Right lung (tissue), 5 donors: ENCODE measurements around the gene MACF1. TPM values are rescaled to one million over a fixed set of nuclear protein-coding genes. Genes with fewer than 3 reads are reported as not detected.
A peak's percentile ranks its signal among the peaks of the same experiment; 100 is the strongest.

Experiments
- DNase-seq, 2 donors: peaks; one replicate each; pipeline ENCODE4 v3.0.0-alpha.2; 2013
- polyA plus RNA-seq, 5 donors: library from polyadenylated mRNA; unstranded; fragments of 120-200 nt; gene quantifications; one replicate each; pipeline versions ENCODE4 v1.2.1 to v1.2.3, GENCODE V29; 2013; ENCODE audit warnings: inconsistent platforms in 1 of 5, low replicate concordance in 1 of 5; ENCODE audit not compliant: insufficient read length in 5 of 5, insufficient read depth in 1 of 5

Gene MACF1
- polyA plus RNA-seq, 5 donors: 388 to 476 (median 439) TPM

DNA sequence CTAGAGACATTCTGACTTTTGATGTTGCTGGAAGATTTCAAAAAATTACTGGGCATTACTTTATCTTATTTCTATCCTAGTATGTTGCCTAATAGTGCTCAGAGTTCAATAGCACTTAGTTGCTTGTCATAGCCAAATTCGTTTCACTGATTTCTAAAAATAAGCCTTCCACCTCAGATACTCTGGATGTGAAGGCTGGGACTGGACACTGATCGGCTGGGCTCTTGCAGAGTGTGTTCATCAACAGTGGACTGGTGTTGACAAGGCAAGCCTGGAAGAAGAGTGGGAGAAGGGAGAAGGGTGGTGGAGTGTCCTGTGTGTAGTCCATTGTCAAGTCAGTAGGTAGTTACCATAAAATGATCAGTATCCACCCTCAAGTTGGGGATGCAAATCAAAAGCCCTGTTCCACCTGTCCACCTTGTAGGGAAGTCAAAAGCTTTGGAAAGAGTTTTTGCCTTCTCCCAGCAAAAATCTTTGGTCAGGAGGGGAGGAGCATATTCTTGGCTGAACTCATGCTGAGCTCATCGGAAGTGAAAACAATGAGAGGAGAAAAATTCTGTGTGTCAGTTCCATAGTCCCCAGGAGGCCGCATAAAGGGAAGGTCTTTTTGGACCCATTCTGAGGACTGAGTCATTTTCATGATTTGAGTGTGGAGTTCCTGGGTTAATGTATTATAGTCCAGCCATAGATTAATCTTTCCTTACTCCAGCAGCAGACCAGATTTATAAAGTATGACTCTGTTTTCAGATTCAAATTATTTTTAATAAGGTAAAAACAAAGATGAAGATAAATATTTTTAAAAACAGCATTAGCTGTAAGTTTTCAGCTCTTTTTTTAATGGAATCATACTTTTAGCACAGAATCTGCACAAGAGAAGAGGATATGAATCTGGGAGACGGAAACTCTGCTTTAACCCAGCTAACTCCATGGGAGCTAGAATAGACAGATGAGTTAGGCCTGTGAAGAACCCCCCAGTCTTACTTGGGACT lies 187.5 kb downstream of the MACF1 start:
- no peak for DNase-seq

DNA sequence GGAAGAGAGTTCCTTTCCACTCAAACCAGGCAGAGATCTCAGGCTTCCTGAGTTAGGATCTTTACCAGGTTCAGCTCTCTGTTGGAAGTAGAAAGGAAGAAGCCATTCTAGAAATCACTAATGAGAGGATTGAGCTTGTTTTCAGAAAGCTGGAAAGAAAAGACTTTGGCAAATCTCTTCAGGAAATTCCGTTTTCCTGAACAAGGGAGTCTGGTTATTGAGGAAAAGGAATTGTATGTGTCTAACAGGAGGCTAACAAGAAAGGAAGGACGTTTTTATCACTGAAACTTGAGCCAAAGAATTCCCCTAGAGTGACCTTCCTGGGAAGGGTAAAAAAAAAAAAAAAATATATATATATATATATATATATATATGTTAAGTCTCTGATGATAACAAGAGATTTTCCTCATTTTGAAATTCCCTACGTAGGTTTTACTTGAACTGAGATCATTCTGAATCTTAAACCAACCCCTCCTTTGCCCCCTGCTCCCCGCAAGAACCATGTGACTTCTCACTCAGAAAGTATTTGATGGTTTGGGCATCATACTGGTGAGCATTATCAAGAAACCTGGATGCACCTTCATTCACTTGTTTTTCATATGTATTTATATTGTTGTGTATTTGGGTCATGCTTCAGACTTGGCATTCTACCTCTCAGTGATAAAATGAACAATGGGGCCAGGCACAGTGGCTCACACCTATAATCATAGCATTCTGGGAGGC lies 188.5 kb downstream of the MACF1 start:
- no peak for DNase-seq

DNA sequence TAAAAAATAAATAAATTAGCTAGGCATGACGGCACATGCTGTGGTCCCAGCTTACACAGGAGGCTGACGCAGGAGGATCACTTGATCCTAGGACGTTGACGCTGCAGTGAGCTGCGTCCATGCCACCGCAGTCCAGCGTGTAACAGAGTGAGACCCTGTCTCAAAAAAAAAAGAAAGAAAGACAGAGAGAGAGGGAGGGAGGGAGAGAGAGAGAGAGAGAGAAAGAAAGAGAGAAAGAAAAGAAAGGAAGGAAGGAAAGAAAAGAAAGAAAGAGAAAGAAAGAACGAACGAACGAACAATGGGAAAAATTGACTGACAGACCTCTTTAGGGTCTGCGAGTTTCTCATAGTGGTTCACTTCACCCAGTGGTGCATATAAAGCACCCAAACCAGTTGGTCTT lies 189.2 kb downstream of the MACF1 start:
- no peak for DNase-seq

DNA sequence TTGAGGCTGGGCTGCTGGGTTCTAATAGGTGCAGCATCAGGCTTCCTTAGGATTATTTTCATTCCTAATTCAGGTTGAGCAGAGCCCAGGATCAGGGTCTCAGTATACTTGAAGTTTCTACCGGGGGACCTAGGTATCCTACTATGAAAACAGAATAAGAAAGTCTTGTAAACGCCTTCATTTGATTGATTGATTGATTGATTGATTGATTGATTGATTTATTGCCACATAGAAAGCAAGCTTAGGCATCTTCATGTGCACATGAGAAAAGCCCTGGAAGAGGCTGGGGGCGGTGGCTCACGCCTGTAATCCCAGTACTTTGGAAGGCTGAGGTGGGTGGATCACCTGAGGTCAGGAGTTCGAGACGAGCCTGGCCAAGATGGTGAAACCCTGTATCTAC lies 189.6 kb downstream of the MACF1 start:
- DNase-seq: no peak

DNA sequence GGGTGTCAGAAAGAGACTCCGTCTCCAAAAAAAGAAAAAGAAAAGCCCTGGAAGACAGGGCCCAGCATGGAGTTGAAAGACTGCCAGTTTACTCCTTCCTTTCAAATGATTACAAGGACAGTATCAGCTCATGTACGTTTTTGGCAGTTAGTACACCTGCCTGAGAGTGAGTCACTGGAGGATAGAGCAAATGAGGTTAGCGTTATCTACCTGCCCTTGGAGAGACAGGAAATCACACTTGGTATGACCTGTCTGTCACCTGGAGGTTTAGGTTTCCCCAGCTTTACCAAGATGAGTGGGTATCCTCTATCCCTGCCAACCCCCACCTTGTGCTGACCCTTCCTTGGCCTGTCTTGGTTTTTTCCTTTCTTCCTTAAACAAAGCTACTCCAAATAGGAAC lies 190.1 kb downstream of the MACF1 start:
- no peak for DNase-seq

DNA sequence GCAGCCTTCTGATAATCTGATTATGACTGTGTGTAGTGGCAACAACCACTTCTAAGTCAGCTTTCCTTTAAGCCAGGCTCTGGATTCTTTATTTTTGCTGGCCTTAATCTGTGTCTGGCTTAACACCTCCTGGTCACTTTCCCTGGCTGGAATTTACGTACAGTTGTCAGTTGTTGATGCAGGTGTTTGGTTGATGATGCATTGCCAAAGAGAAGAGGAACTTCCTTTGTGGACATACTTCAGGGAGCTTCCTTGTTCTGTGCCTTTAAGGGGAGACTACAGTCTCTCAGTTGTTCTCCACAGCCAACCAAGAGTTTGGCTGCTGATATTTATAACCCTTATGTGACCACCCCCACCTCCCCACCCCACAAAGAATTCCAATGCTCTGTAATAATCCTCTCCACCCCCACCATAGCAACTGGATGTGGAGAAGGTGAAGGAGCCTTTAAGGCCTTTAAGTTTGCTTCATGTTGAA lies 190.9 kb downstream of the MACF1 start:
- no peak for DNase-seq

DNA sequence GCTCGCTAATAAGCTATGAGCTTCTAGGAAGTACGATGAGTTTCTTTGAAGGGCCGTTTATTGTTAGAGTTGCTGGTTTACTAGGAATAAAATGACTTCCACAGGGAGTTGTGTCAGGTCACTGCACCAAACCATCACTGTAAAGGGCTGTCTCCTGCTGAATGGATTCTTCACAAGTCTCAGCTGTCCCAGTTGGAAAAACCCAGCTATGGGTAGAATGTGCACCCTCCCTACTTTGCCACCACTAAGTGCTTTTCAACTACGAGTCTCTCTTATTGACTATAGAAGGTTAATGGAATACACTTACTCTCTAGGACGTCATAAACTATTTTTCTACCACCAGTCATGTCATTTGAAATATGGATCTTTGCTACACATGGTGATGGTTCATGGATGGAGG lies 192.2 kb downstream of the MACF1 start:
- DNase-seq: no peak

DNA sequence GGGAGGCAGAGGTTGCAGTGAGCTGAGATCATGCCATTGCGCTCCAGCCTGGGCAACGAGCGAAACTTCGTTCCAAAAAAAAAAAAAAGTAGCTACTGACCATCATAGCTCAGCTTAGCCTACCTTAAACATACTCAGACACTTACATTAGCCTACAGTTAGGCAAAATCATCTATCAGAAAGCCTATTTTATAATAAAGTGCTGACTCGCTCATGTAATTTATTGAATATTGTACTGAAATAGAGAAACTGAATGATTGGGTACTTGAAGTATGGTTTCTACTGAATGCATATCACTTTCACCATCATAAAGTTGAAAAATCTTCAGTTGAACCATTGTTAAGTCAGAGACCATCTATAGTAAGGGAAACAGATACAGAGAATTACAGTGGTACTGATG lies 193.0 kb downstream of the MACF1 start:
- DNase-seq: no peak

DNA sequence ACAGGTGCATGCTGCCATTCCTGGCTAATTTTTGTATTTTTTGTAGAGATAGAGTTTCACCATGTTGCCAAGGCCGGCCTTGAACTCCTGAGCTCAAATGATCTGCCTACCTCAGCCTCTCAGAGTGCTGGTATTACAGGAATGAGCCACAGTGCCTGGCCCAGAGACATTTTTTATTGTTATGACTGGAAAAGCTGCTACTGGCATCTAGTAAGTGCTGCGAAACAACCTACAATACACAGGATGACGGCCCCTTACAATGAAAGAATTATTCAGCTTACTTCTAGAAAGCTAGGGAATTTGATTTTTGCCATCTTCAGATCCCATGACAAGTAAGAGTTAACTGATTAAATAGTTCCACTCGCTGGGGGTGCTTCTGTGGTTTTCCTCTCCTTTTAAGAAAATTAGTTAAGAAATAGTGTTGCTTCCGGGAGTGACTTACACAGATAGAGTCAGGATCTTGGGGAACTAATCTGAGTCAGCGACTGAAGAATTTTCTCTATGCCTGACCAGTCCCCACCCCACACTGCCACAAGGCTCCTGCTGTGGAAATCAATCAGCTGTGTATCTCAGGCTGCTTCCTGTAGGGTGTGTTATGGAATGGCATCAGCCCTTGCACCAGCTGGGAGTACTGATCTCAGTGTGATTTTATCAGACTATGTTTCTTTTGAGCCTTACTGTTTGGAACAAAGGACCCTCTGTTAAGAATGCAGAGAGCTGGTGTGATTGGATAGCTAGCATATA lies 194.0 kb downstream of the MACF1 start:
- no peak for DNase-seq

DNA sequence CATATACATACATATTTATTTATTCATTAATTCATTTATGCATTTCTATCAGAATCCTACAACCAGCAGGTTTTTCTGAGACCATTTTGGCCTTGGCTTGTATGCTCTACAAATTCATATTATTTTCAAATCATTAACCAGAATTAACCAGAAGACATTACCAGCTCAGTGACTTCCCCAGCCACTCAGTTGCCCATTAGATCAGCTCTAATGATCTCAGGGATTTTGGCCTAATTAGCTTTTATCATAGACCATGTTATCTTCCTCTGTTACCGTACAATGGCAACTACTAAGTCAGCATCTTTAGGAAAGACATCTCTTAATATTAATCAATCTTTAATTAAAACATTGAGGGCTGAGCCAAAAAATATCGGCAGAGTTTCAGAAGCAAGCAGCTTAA lies 196.6 kb downstream of the MACF1 start:
- no peak for DNase-seq

DNA sequence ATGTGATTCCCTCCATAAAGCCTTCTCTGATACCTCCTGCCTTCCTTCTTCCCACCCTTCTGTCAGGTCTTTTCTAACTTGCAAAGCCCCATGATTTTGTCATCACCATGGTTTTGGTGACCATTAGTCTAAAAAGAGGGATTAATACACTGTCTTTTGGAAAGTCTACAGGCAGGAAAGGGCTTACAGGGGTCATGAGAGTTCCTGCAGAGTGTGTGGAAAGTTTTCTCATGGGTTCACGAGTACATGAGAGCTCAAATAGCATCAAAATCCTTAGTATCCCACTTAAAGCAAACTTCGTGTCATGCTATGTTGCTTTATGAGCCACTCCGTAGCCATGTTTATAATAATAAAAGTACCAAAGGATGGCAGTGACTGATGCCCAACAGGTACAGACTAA lies 200.4 kb downstream of the MACF1 start:
- no peak for DNase-seq

DNA sequence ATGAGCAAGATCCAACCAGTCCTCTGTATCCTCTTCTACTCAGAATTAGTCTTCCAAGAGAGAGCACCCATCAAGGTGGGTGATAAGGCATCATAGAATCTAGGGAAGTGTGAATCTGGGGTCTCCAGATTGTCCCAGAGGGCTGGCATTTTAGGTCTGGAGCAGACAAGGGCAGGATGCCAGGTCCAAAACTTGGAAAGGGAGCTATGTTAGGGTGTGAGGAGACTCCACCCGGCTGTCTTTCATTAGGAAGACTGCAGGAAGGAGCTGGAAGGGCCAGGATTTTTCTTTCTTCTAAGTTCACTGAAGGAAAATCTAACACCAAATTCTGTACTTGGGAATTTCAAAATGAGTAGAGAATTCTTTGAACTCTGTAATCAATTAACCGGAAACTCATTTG lies 200.9 kb downstream of the MACF1 start:
- peak in 1 of 2 donors; percentile 61 for DNase-seq

DNA sequence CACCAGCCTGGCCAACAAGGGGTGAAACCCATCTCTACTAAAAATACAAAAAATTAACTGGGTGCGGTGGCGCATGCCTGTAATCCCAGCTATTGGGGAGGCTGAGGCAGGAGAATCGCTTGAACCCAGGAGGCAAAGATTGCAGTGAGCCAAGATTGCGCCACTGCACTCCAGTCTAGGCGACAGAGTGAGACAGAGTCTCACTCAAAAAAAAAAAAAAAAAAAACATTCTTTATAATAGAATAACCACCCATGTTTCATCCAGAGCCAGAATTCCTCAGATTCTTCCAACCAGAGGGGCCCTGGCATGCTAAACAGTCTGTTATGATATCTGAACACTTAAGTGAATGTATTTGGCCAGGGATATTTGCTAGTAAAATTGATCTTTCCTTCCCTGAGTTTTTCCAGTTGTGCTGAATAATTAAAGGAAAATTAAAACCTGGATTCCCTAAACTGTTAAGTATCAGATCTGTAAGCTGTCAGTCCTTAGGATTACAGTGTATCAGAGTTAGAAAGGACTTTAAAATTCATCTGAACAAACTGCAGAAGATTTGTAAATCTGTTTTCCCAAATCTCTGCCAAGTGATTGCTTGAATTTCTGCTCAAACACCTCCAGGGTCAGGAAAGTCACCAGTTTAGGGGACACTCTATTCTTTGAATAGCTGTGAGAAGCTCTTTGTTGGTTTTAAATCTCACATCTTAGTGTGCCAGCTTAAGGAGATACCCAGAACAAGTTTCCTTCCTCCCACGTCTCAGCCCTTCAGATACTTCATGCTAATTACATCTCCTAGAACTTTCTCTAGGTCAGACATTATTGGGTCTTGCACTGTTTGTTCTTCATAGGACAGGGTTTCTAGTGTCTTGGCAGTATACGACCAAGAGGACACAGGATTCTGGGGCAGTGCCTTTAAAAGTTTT lies 202.3 kb downstream of the MACF1 start:
- no peak for DNase-seq

DNA sequence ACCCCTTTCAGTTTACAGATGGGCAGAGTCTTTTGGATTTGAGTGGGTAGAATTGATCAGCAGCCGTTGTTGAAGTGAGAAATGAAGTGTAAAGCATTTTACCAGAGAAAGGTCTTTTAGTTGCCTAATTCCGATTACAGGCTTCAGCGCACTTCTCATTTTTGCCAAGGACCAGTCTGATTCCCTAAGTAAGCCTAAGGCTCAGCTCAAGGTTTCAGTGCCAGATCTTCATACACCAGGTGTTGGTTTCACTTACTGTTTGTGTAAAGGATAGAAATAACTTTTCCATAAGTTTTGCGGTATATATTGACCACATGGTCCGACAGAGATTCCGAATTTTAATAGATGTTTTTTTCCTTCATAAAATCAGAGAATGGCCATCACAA lies 203.0 kb downstream of the MACF1 start:
- DNase-seq: no peak

DNA sequence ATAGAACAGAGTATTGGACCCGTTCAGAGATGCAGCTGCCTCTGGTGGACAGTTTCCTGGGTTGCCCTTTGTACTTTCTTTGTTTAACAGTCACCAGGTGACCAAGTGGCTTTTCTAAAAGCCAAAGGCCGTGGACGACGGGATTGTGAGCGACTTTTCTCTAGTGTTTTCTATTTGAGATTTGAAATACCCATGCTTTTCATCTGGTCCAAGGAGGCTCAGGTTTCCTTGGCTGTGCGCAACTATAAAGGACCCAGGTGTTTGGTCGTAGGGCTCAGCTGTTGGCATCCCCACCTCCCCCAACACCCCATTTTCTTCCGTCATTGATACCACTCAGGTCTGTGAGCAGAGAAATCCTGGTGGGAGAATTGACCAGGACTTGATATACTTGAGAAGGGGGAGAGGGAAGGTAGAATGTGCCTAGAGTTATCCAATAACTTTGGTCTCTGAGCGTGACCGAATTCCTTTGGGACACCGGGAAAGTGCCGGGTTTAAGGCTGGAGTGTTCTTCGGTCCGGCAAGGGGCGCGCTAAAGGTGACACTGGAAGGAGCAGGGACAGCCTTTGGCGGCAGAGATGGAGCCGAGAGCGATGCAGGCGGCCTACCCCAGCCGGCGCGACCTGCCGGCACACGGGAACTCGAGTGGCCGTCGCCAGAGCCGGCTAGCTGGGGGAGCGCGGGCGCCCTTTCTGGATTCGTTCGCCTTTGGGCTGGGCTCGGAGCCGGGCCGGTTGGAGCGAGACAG lies 203.6 kb downstream of the MACF1 start:
- no peak for DNase-seq

DNA sequence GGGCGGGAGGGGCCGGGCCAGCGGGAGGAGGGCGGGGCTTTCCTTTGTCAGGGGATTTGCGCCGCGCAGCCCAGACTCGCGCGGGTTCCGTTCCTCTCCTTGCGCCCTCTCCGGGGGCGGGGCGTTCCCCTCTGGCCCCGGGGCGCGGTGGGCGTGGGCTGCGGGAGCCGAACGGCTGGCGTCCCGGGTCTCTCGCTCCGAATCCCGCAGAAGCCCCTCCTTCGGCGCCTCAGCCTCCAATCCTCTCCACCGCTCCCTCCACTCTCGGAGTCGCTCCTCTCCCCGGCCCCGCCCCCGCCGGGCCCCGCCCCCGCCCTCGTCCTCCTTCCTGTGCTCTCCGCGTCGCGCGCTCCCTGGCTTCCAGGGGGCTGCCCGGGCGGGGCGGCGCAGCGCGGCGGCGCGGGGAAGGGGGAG lies 204.2 kb downstream of the MACF1 start:
- peak; percentile 93 to 94 for DNase-seq

DNA sequence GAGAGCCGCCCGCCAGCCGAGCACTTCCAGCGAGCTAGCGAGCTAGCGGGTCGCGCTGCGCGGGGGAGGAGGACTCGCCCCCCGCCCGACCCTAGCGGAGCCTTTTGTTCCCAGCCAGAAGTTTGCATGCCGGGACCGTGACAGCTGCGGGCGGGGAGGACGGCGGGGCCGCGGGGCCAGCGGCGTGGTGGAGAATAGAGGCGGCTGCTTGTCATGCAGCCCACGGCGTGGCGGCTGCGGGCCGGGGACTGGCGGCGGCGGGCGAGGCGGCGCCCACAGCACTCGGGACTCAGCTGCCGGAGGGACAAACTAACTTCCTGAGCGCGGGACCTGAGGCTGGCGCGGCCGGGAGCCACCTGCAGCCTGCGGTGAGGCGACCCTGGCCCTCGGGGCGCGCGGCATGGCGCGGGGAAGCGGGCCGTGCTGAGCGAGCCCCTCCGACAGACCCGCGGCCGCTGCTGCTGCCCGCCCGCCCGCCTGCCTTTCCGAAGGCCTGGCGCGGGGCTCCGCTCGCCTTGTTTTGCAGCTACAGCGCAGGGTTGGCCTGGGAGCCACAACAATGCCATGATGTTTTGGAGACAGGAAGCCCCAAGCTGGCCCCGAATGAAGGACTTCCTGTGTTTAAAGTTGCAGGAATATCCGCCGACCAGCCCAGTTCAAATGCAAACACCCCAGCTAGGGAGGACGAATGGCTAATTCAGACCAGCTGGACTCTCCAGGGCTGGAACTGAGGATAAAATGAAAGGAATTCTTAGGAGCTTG lies 204.7 kb downstream of the MACF1 start:
- peak in 1 of 2 donors; percentile 57 for DNase-seq

DNA sequence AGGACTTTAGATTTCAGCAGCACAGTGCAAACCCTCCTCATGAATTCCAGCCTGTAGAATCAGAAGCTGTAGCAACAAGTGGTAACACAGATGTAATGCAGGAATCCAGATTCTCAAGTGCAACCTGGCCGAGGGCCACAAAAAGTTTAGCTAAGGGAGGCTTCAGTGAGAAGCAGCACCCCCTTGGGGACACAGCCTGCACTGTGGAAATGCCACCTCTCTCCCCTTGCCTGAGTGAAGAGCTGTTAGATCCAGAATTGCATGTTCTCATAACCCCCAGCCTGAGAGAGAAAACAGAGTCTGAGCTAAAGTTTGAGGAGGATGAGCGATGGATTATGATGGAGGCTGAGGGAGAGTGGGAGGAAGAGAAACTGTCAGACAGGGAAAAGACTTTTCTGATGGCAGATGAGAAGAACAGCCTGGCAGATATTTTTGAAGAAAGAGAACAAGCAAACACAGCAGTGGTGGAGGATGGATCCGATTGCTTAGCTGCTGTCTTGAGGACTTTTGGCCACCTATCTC lies 206.5 kb downstream of the MACF1 start:
- peak; percentile 64 to 76 for DNase-seq
